Loucy (cell line): Measurements from ENCODE around the gene TMEM259.

ENCODE experiments used
- H2AFZ ChIP-seq: fragments of 200-600 bp; sonication (generic); 2 replicates; pipeline ENCODE4 v1.6.0; 2016; ENCODE audit warnings: antibody characterized with exemption, mild to moderate bottlenecking, low read length, moderate library complexity
- H3F3A ChIP-seq: fragments of 200-600 bp; 2 replicates; pipeline ENCODE4 v1.6.0; 2016; ENCODE audit warnings: antibody characterized with exemption, low read depth, mild to moderate bottlenecking
- H3K27me3 ChIP-seq: fragments of 200-600 bp; sonication (generic); 2 replicates; pipeline ENCODE4 v1.6.1; 2014; ENCODE audit warnings: low read length, mild to moderate bottlenecking; ENCODE audit not compliant: insufficient read depth, poor library complexity, severe bottlenecking
- H3K36me3 ChIP-seq: fragments of 200-600 bp; sonication (generic); 2 replicates; pipeline ENCODE4 v1.6.1; 2016; ENCODE audit warnings: low read length; ENCODE audit not compliant: insufficient read depth
- H3K4me1 ChIP-seq: fragments of 200-600 bp; sonication (generic); 2 replicates; pipeline ENCODE4 v1.5.1; 2014; ENCODE audit warnings: low read length, mild to moderate bottlenecking; ENCODE audit not compliant: insufficient read depth, poor library complexity, severe bottlenecking
- H3K4me2 ChIP-seq: fragments of 200-600 bp; sonication (generic); 2 replicates; pipeline ENCODE4 v1.6.0; 2014; ENCODE audit warnings: antibody characterized with exemption, low read length, low read depth, mild to moderate bottlenecking; ENCODE audit not compliant: poor library complexity, severe bottlenecking
- H3K4me3 ChIP-seq: fragments of 200-600 bp; sonication (generic); 2 replicates; pipeline ENCODE4 v1.5.1; 2014; ENCODE audit warnings: low read length, mild to moderate bottlenecking, mixed read lengths; ENCODE audit not compliant: poor library complexity, severe bottlenecking
- H3K79me2 ChIP-seq: fragments of 200-600 bp; sonication (generic); 2 replicates; pipeline ENCODE4 v1.6.1; 2014; ENCODE audit warnings: low read length; ENCODE audit not compliant: insufficient read depth
- H3K9ac ChIP-seq: fragments of 200-600 bp; sonication (generic); 2 replicates; pipeline ENCODE4 v1.6.0; 2014; ENCODE audit warnings: mild to moderate bottlenecking, low read depth, low read length, moderate library complexity; ENCODE audit not compliant: poor library complexity, severe bottlenecking
- H3K9me2 ChIP-seq: fragments of 200-600 bp; sonication (generic); replicated peaks from 2 replicates; pipeline ENCODE4 v1.6.1; 2016; ENCODE audit warnings: low read depth, low read length, mixed read lengths
- H3K9me3 ChIP-seq: fragments of 200-600 bp; sonication (generic); 2 replicates; pipeline ENCODE4 v1.6.1; 2014; ENCODE audit warnings: mild to moderate bottlenecking, antibody characterized with exemption, low read length, low read depth; ENCODE audit not compliant: insufficient read depth
- H4K20me1 ChIP-seq: fragments of 200-600 bp; sonication (generic); 2 replicates; pipeline ENCODE4 v1.6.0; 2014; ENCODE audit warnings: antibody characterized with exemption, low read length, mild to moderate bottlenecking; ENCODE audit not compliant: insufficient read depth, poor library complexity, severe bottlenecking
- CTCF ChIP-seq: fragments of 200-600 bp; sonication (generic); conservative IDR thresholded peaks from 2 replicates; pipeline ENCODE4 v1.5.1; 2014; ENCODE audit warnings: mild to moderate bottlenecking, antibody characterized with exemption, low read length
- EZH2phosphoT487 ChIP-seq: fragments of 200-600 bp; IDR thresholded peaks from 2 replicates; pipeline ENCODE4 v1.6.1; 2018; ENCODE audit warnings: antibody characterized with exemption, mild to moderate bottlenecking, moderate library complexity, borderline replicate concordance

TMEM259 gene

GRCh38 chr19:1066251-1066747 is 45.4 kb upstream of the TMEM259 start:
- Histone ChIP-seq H4K20me1 (peaks cover 3% of the 10 kb centered on the region), H3K36me3 (no peaks in the 10 kb centered on the region), H3K9ac (peak overlapping the region; percentile 80), H2AFZ (no peak overlapping the region), H3K4me3 (peak overlapping the region; percentile 84), H3K4me2 (peak overlapping the region; percentile 86), H3K4me1 (peaks cover 23% of the 10 kb centered on the region), H3F3A (no peaks in the 10 kb centered on the region), H3K9me2 (no peaks in the 10 kb centered on the region), H3K79me2 (peaks cover 34% of the 10 kb centered on the region; the same call in 1 of the 2 replicates), H3K9me3 (no peaks in the 10 kb centered on the region), H3K27me3 (no peaks in the 10 kb centered on the region)
- TF ChIP-seq CTCF (no peak), EZH2phosphoT487 (no peak)

- peaks cover 23% of the 10 kb centered on the region for H3K4me1 ChIP-seq
- peaks cover 3% of the 10 kb centered on the region for H4K20me1 ChIP-seq
- TF ChIP-seq EZH2phosphoT487 = no peak
- no peak for TF ChIP-seq CTCF
- H3K4me3 ChIP-seq = peak overlapping the region; percentile 40
- no peaks in the 10 kb centered on the region for H3F3A ChIP-seq
- H3K9ac ChIP-seq = no peak overlapping the region
- H3K79me2 ChIP-seq = peaks cover 30% of the 10 kb centered on the region; the same call in 1 of the 2 replicates
- no peaks in the 10 kb centered on the region for H3K9me2 ChIP-seq
- H3K9me3 ChIP-seq = no peaks in the 10 kb centered on the region
- peak overlapping the region; percentile 86 for H3K4me2 ChIP-seq
- no peaks in the 10 kb centered on the region for H3K36me3 ChIP-seq
- H3K27me3 ChIP-seq = no peaks in the 10 kb centered on the region
- H2AFZ ChIP-seq = no peak overlapping the region
Measured at GRCh38 chr19:1065606-1066109, 44.7 kb upstream of the TMEM259 start.

GRCh38 chr19:1064661-1065605 is 44.0 kb upstream of the TMEM259 start:
- H3F3A ChIP-seq = no peaks in the 10 kb centered on the region
- H3K36me3 ChIP-seq = no peaks in the 10 kb centered on the region
- peaks cover 25% of the 10 kb centered on the region; the same call in 1 of the 2 replicates for H3K79me2 ChIP-seq
- no peaks in the 10 kb centered on the region for H3K9me3 ChIP-seq
- peak overlapping the region; percentile 68 for H2AFZ ChIP-seq
- peaks cover 3% of the 10 kb centered on the region for H4K20me1 ChIP-seq
- no peaks in the 10 kb centered on the region for H3K9me2 ChIP-seq
- no peaks in the 10 kb centered on the region for H3K27me3 ChIP-seq
- peak overlapping the region; percentile 57 for H3K4me2 ChIP-seq
- H3K9ac ChIP-seq = no peak overlapping the region
- H3K4me1 ChIP-seq = peaks cover 23% of the 10 kb centered on the region
- H3K4me3 ChIP-seq = peak overlapping the region; percentile 40
- TF ChIP-seq CTCF = peak; percentile 64
- no peak for TF ChIP-seq EZH2phosphoT487
